Measurements from ENCODE around the gene NOTCH1.

The NOTCH1 gene

DNA sequence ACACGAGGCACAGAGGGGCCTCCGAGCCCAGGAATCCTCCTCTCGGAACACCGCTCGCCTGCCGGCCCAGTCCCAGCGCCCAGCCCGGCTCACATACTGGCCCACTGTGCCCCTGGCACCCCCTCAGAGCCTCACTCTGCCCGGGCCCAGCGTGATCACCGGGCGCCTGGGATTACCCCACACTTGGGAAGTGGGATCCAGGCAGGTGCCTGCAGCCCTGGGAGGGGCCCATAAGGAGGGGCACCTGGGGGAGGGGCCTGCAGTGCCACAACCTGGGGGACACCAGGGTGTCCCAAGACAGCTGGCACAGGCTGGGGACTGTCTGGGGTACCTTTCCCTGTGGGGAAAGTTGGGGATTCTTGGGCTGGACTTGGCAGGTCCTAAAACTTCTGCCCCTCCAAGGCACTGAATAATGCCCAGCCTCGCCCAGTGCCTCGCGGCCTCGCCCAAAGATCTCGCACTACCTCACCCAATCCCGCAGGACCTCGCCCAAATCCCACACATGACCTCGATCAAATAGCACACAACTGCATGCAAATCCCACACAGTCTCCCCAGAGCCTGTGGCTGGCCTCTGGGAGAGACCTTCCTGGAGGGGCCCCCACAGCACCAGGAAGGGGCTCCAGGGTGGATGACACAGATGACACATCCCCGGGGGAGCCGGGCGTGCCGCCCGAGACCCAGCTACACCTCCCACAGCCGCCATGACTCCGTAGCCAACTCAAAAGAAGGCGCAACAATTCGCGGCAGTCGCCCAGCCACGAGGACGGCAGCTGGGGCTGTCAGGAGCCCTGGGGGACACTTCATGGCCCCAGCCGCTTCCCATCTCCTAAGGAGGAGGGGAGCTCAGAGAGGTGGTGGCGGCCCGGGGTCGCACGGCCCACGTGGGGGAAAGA, 13.7 kb downstream of the NOTCH1 start:
- DNase-seq (ENCODE audit: low read depth, low spot score) = no peak

DNA sequence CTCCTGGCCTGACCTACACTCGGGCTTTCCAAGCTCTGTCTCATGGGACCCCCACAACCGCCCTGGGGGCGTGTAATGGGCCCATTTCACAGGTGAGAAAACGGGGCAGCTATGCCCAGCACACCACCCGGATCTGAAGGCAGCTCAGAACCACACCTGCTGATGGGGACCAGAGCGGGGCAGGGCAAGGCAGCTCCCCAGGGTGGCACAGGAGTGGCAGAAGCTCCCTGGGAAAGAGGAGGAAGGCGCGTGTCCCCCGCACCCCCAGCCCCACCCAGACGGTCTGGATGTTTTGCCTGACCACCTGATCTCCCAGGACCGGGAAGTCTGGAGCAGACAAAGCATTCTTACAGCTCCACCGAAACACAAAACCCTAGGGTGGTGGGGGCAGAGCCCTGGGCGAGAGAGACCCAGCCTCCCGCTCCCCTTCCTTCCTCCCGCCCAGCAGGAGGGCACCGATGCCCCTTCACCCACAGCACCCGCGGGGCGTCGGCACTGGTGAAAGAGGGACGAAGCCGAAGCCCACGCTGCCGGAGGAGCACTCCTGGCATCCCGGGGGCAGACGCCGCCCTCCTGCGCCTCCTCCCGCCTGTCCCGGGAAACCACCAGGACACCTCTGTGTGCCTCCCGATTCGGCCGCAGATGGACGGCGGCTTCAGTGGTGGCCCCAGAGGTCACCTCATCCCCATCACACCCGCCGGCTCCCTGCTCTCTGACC, 14.5 kb downstream of the NOTCH1 start:
- DNase-seq (ENCODE audit: low read depth, low spot score) = no peak

DNA sequence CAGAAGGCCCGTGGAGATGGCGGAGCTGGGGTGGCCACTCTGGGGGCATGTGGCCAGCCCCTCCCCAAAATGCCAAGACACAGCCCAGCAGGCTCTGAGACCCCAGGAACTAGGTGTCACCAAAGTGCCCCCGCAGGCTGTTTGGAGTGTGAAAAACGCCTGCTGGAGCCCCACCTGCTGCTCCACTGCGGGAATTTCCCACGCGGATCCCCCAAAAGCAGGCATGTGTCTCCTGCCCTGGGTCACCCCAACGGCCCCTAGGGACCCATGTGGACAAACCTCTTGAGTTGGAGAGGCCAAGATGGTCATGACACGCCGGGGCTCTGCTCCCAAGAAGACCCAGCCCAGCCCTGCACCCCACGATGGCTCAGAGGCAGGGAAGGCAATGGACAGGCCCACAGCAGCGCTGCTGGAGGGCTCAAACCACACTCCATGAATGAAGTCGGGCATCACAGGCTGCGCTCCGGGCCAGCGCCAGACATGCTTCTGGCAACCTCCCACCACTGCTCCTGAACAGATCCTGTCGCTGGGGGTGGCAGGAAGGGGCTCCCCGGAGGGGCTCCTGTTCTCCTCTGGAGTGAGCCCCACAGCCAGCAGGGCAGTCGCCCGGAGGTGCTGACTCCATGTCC, 15.3 kb downstream of the NOTCH1 start:
- DNase-seq (ENCODE audit: low read depth, low spot score) = no peak

DNA sequence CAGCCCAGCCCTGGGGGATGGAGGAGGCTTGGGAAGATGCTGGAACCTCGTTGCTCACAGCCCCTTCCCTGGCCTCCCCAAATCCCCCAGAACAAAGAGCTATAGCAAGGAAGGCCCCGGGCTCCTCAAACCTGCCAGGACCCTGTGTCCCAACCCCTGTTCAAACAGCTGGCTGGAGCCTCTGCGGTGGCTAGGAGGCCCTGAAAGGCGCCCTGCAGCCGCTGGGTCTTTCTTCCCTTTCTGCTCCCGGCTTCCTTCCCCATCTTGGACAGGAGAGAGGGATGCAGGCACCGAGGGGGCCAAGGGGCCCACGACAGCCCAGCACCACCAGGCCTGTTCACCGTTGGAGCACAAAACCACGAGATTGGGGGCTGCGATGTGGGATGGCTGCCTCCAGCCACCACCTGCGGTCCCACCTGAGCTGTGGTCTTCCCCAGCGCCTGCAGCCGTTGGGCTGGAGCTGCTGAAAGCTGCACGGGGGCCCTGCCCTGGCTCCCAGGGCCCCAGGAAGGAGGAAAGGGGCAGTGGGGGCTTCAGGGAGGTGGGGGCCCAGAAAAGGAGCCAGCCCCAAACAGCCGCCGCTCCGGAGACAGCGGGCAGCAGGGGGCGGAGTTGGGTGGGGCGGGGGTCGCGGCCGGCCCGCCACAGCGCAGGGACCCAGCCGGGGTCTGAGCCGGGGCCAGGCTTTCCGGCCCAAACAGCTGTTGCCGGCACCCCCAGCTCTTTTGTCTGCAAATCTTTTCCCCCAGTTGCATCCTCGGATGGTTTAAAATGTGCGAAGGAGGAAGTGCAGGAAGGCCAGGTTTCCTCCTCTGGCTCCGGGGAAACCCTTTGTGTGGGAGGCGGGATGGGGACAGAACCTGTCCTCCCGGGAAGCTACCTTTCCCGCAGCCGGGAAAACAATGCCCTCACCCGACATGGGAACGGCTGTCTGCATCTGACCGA, 16.1 kb downstream of the NOTCH1 start:
- no peak for DNase-seq (ENCODE audit: low read depth, low spot score)

DNA sequence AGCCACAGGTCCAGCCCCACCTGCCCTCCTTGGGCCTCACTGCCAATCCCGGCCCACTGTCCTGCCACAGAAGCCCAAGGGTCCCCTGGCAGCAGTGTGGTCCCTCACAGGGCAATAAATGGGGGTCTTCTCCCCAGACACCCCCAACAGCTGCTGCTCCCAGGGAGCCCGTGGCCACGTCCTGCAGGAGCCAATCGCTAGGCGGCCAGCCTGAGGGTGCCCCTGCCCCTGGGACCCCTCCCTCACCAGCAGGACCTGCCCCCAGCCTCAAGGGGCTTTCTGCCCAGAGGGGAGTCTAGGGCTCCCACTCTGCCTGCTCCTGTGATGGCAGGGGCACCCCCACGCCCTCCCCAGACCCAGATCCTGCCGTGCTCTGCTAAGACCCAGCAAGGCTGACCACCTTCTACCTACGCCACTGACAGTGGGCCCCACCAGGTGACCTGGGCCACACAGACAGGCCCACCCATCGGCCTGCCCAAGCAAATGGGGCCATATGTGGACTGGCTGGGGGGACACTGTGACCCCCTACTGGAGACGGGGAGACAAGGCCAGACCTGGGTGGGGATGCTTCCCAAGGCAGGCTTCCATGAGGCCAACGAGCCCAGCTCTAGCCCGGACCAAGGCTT, 17.0 kb downstream of the NOTCH1 start:
- no peak for DNase-seq (ENCODE audit: low read depth, low spot score)

DNA sequence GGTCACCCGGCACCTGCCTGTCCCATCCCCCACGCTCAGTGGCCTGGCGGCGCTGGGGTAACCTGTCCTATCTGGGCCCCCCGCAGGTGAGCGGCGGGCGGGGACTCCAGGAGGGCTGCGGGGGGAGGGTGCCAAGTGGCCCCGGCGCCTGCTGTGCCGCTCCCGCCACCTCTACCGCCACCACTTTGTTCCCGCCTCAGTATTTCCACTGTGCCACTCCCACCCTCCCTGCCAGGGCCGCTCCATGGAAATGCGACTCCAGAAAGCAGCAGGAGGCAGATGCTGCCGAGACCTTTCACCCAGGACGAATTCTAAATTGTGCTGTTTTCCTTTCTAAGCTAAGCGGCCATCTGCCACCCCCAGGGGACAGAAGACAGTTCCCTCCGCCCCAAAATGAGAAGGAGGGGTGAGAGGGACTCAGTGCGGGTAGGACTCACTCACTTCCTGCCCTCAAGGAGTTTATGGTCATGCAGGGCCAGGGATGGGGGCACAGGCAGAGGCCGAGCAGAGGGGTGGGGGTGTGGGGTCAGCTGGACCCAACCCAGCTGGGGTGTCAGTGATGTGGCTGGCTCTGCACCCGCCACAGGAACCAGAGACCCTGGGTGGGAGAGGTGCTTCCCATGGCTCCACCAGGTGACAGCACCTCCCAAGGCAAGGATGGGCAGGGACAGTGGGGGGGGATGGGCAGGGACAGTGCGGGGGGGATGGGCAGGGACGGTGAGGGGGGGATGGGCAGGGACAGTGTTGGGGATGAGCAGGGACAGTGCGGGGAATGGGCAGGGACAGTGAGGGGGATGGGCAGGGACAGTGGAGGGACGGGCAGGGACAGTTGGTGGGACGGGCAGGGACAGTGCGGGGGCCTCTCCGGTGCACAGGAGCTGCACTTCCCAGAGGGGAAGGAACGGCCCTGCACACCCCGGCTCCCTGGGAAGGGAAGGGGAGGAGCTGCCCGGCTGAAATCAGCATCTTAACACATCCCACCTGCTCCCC, 17.8 kb downstream of the NOTCH1 start:
- DNase-seq (ENCODE audit: low read depth, low spot score) = no peak

DNA sequence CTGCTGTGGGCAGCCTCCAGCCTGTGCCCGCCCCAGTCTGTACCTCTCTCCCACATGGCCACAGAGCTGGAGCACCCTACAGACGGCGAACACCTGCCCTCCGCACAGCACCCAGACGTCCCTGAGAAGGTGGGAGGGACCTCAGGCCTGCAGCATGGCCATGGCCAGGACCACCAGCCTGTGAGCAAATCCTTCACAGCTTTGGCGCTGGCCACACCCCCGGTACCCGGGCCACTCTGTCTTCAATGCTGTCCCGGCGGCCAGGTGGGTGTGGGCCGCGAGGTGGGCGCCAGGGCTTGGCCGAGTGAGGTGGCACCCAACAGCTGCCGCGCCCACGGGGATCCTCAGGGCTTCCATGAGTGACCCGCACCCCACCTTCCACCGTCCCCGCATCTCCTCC, 18.7 kb downstream of the NOTCH1 start:
- no peak for DNase-seq (ENCODE audit: low read depth, low spot score)

DNA sequence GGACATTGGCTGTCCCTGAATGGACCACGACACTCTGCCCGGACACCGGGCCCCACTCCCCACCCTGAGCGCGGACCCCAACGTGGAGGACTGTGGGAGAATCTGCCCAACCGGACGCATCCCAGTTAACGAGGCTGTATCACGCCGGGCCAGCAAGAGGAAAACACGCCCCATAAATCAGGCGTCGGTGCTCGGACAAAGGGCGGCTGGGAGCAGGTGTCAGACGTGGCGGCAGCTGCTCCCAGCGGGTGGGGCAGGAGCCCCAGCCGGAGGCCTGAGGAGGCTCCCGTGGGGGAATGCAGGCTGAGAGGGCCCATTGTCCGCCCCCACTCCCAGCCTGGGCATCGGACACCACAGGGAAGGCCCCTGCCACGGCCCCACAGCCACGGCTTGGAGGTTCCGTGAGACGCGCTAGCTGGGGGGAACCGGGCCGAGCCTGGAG, 19.2 kb downstream of the NOTCH1 start:
- no peak for DNase-seq (ENCODE audit: low read depth, low spot score)

DNA sequence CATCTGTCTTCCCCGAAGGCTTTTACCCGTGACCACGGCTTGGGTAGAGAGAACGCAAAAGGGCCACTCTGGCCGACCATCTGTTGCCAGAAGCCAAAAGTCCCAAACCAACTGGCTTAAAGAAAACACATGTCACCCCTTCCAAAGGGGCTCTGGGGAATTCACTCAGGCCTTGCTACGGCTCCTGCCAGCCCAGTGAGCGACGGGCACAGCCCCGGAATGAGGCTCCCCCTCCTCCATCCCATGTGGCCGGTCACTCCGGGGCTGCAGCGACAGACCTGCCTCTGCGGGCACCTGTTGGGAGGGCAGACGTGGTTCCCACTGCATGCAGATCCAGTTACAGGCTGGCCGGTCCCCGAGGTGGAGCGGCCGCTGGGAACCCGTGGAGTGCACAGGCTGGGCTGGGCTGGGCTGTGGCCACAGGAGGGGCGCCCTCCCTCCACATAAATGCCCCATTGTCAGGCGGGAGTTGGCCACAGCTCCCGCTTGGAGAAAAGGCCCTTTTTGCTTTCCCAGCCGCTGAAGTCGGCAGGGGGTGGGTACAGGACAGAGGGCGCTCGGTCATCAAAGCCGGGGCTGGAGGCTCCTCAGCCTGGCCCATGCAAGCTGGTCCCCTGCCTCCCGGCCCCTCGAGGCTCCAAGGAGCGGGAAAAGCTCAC, 19.9 kb downstream of the NOTCH1 start:
- DNase-seq (ENCODE audit: low read depth, low spot score) = no peak

DNA sequence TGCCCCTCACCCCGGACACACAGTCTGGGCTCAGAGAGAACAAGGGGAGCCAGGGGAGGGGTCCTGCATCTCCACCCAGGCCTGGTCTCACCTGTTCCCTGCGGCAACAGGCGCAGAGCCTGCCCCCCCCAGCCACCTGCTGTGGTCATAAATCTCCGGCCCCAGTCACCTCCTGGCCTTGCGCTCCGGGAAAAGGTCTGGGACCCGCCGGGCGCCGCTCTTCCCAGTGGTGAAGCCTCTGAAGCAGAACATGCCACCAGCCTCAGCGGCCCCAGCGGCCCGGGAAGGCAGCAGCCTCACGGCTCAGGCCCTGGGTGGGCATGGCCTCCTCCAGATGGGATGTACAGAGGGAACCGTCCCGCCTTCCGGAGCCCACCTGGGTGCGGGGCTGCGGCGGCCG, 20.6 kb downstream of the NOTCH1 start:
- no peak for DNase-seq (ENCODE audit: low read depth, low spot score)

DNA sequence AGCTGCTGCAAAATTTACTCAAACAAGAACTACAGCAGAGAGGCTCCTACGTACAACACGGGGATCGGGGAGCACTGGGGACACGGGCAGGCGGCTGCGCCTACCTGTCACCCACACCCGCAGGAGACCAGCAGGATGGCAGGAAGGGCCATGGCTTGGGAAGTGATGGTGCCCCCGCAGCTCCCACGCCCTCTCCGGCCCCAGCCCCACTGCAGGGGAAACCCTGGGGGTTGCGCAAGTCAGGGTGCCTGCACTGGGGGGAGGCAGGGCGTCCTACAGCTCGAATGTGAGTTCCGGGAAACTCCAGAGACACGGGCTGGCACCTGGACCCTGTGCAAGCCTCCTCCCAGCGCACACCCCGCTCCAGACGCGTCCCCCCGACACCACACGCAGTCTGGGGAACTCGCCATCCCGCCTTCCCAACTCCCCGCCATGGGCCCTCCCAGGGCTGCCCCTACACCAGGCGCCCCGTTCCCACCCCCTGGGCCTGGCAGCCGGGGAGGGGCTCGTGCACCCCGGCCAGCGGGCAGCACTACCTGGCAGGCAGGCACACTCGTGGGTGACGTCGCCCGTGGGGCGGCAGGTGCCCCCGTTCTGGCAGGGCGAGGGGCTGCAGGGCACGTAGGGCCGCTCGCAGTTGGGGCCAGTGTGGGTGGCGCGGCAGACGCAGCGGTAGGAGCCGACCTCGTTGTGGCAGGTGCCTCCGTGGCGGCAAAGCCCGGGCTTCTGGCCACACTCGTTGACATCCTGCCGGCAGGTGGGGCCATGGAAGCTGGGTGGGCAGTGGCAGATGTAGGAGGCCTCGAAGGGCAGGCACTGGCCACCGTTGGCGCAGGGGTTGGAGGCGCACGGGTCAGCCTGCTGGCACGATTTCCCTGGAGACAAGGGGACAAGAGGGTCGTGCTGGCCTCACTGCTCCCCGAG, 23.3 kb downstream of the NOTCH1 start:
- no peak for DNase-seq (ENCODE audit: low read depth, low spot score)

DNA sequence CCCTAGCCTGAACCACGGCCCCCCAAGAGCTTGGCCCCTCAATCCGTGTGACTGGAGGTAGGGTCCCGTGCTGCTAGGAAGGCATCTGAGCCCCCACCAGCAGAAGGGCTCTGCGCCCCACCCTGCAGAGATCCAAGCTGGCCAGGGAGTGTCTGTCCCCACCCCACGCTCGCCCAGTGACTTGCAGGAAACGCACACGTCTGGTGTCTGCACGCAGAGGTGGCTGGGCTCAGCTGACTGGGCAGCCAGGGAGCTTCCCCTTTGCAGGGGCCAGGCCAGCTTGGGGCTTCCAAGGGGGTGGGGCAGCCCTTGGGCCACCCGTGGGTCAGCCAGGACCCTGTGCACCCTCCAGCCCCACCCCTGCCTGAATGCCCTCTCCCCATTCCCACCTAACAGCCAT, 24.3 kb downstream of the NOTCH1 start:
- DNase-seq (ENCODE audit: low read depth, low spot score) = no peak

DNA sequence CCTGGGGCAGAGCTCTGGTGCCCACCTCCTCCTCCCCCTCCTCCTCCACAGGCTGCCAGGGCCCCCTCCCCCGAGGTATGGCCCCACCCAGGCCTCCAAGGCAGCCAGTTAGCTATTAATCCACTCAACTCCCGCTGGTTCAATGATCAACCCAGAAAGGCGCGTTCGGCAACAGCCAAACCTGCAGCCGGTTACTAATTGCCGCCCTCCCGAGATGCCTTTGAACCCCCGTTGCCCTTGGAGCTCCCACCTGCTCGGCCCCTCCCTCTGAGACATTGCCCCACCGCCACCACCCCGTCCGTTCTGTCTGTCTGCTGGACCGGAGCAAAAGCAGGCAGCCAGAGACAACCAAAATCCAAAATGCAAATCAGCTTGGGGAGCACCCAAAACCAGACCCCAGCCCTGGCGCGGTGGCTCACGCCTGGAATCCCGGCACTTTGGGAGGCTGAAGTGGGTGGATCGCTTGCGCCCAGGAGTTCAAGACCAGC, 25.8 kb downstream of the NOTCH1 start:
- DNase-seq (ENCODE audit: low read depth, low spot score) = no peak

DNA sequence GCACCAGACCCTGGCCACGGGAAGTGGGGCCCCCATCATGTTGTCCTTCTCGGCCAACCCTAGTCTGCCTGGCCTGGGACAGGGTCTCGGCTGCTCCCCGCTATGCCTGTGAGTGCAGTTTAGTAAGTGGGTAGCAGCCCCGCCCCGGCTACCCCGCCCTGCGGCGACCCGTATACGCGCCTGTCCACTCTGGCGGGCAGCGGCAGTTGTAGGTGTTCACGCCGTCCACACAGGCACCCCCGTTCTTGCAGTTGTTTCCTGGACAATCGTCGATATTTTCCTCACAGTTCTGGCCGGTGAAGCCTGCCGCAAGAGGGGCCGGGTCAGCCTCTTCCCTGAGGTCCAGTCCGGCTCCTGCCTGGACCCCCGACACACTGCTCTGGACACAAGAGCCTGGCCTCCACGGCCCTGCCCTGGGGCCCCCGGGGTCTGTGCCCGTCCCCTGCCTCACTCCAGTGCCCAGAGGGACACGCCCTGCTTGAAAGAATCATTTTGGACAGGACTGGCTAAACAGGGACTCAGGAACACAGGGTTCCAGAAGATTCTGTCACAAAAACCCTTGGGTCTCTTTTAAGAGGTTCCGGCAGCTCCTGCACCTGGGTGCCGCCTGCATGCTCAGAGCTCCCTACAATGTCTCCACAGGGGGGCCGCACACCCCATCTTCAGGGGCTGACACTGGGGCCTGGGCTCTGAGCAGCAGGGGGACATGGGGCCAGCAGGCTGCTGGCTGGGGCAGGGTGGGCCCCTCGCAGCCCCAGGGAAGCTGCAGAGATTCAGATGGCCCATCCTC, 26.4 kb downstream of the NOTCH1 start:
- DNase-seq (ENCODE audit: low read depth, low spot score) = no peak

DNA sequence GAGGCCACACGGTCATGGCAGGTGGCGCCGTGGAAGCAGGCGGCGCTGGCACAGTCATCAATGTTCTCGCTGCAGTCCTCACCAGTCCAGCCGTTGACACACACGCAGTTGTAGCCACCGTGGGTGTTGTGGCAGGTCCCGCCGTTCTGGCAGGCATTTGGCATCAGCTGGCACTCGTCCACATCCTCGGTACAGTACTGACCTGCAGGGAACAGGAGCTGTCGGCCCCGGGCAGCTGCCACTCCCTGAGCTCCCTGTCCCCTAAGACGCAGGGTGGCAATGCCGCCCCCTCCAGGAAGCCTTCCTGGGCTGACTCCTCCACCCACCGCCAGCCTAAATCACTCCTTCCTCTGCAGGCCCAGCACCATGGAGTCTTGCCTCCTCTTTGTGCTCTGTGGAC, 27.2 kb downstream of the NOTCH1 start:
- no peak for DNase-seq (ENCODE audit: low read depth, low spot score)

DNA sequence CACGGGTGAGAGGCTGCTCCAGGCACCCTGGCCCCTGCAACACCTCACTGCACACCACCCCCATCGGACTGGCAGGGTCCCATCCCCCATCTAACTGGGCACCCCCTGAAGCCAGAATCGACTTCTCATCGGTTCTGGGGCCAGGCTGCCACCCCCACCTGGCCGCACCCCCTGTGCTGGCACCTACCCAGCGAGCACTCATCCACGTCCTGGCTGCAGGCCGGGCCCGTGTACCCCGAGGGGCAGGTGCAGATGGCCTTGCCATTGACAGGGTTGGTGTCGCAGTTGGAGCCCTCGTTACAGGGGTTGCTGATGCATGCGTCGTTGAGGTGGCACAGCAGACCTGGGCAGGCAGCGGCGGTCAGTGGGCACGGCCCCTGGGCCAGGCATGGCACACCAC, 27.9 kb downstream of the NOTCH1 start:
- DNase-seq (ENCODE audit: low read depth, low spot score) = no peak
